HFFc6 (cell line): ENCODE data around the gene PALLD. TPM values are rescaled to one million over a fixed set of nuclear protein-coding genes. Genes with fewer than 3 reads are reported as not detected.
A peak's percentile ranks its signal among the peaks of the same experiment; 100 is the strongest.

Experiments used
- DNase-seq: peaks from one replicate; pipeline ENCODE4 v3.0.0-alpha.2; 2018
- H3K27ac Mint-ChIP-seq: 2 replicates; pipeline ENCODE4 v1.8.0; 2020; ENCODE audit warnings: mild to moderate bottlenecking, mixed read lengths
- H3K27me3 Mint-ChIP-seq: 2 replicates; pipeline ENCODE4 v1.8.0; 2021; ENCODE audit warnings: mild to moderate bottlenecking, moderate library complexity, mixed read lengths; ENCODE audit not compliant: insufficient read depth
- H3K36me3 Mint-ChIP-seq: 2 replicates; pipeline ENCODE4 v1.8.0; 2021; ENCODE audit warnings: low read depth, mixed read lengths
- H3K4me1 Mint-ChIP-seq: 2 replicates; pipeline ENCODE4 v1.8.0; 2020; ENCODE audit warnings: low read depth, mixed read lengths
- H3K4me3 Mint-ChIP-seq: 2 replicates; pipeline ENCODE4 v1.8.0; 2020; ENCODE audit warnings: mild to moderate bottlenecking, moderate library complexity, mixed read lengths
- H3K9me3 Mint-ChIP-seq: 2 replicates; pipeline ENCODE4 v1.8.0; 2020; ENCODE audit warnings: mild to moderate bottlenecking, mixed read lengths
- CTCF ChIP-seq: fragments of 200-600 bp; sonication (generic); IDR thresholded peaks from 2 replicates; pipeline ENCODE4 v1.5.0; 2021; ENCODE audit warnings: antibody characterized with exemption, mild to moderate bottlenecking
- total RNA-seq, 6 experiments: library from RNA; stranded (reverse); fragmentation: NEBNext Ultra II Directional; extraction: Animal tissue kit (Norgen Biotek cat#: 25700); gene quantifications; 2 replicates in 1 of 6; 3 replicates in 5 of 6; pipeline ENCODE4 v1.2.3, GENCODE V29; 2021

Gene PALLD
- total RNA-seq, 6 experiments from 2014 or later: 72.6 to 163 (median 149) TPM

- DNase-seq: no peak
- H3K27ac Mint-ChIP-seq: no peak overlapping the region
- no peak overlapping the region for H3K4me3 Mint-ChIP-seq
- TF ChIP-seq CTCF: no peak
- H3K9me3 Mint-ChIP-seq: no peaks in the 10 kb centered on the region
- peaks cover 6% of the 10 kb centered on the region; the same call in 1 of the 2 replicates for H3K27me3 Mint-ChIP-seq
- H3K4me1 Mint-ChIP-seq: peaks cover 48% of the 10 kb centered on the region
- no peaks in the 10 kb centered on the region; the same call in 1 of the 2 replicates for H3K36me3 Mint-ChIP-seq
Observed at GRCh38 chr4:168659741-168660465, 163.1 kb downstream of the PALLD start.

- DNase-seq: no peak
- no peaks in the 10 kb centered on the region for H3K9me3 Mint-ChIP-seq
- H3K4me3 Mint-ChIP-seq: no peak overlapping the region
- H3K27me3 Mint-ChIP-seq: peaks cover 5% of the 10 kb centered on the region; the same call in 1 of the 2 replicates
- H3K27ac Mint-ChIP-seq: no peak overlapping the region
- no peak for TF ChIP-seq CTCF
- H3K36me3 Mint-ChIP-seq: no peaks in the 10 kb centered on the region
- H3K4me1 Mint-ChIP-seq: peaks cover 47% of the 10 kb centered on the region
Observed at GRCh38 chr4:168662297-168662984, 165.6 kb downstream of the PALLD start.

GRCh38 chr4:168664242-168664891 lies 167.5 kb downstream of the PALLD start:
- no peak for TF ChIP-seq CTCF
- peaks cover 41% of the 10 kb centered on the region for H3K4me1 Mint-ChIP-seq
- no peaks in the 10 kb centered on the region for H3K36me3 Mint-ChIP-seq
- H3K27ac Mint-ChIP-seq: no peak overlapping the region
- H3K9me3 Mint-ChIP-seq: no peaks in the 10 kb centered on the region
- no peak for DNase-seq
- H3K4me3 Mint-ChIP-seq: no peak overlapping the region
- H3K27me3 Mint-ChIP-seq: peaks cover 5% of the 10 kb centered on the region; the same call in 1 of the 2 replicates

- no peaks in the 10 kb centered on the region for H3K9me3 Mint-ChIP-seq
- H3K4me1 Mint-ChIP-seq: peaks cover 41% of the 10 kb centered on the region
- peaks cover under 1% of the 10 kb centered on the region; the same call in 1 of the 2 replicates for H3K27me3 Mint-ChIP-seq
- peak; percentile 76 for DNase-seq
- H3K4me3 Mint-ChIP-seq: peak overlapping the region; percentile 15; the same call in 1 of the 2 replicates
- H3K27ac Mint-ChIP-seq: peak overlapping the region; percentile 1; the same call in 1 of the 2 replicates
- no peaks in the 10 kb centered on the region for H3K36me3 Mint-ChIP-seq
- TF ChIP-seq CTCF: no peak
Observed at GRCh38 chr4:168666531-168666930, 169.7 kb downstream of the PALLD start.

GRCh38 chr4:168667376-168667775 lies 170.5 kb downstream of the PALLD start:
- H3K36me3 Mint-ChIP-seq: no peaks in the 10 kb centered on the region
- DNase-seq: no peak
- H3K9me3 Mint-ChIP-seq: no peaks in the 10 kb centered on the region
- no peak overlapping the region for H3K27ac Mint-ChIP-seq
- peaks cover 38% of the 10 kb centered on the region for H3K4me1 Mint-ChIP-seq
- no peak overlapping the region for H3K4me3 Mint-ChIP-seq
- H3K27me3 Mint-ChIP-seq: peaks cover 2% of the 10 kb centered on the region; the same call in 1 of the 2 replicates
- no peak for TF ChIP-seq CTCF
